GM18502 (cell line): Measurements from ENCODE around the gene APRT.

Experiments
- ATAC-seq: cut with Tn5 transposase; IDR thresholded peaks from one replicate; pipeline ENCODE4 v1.9.1; 2021; ENCODE audit warnings: mild to moderate bottlenecking; ENCODE audit not compliant: unreplicated experiment, poor library complexity

Gene APRT

GRCh38 chr16:88842806-88843205 is 31.1 kb upstream of the APRT start:
- no peak for ATAC-seq

GRCh38 chr16:88842308-88842756 is 30.6 kb upstream of the APRT start:
- no peak for ATAC-seq

- ATAC-seq = no peak
Measured at GRCh38 chr16:88841521-88842307, 30.0 kb upstream of the APRT start.

- no peak for ATAC-seq
Measured at GRCh38 chr16:88840600-88841215, 29.0 kb upstream of the APRT start.

- no peak for ATAC-seq
Measured at GRCh38 chr16:88839745-88840599, 28.2 kb upstream of the APRT start.

- ATAC-seq = no peak
Measured at GRCh38 chr16:88839026-88839529, 27.4 kb upstream of the APRT start.

GRCh38 chr16:88838566-88838965 is 26.8 kb upstream of the APRT start:
- no peak for ATAC-seq

- no peak for ATAC-seq
Measured at GRCh38 chr16:88837806-88838205, 26.1 kb upstream of the APRT start.

- ATAC-seq = no peak
Measured at GRCh38 chr16:88836791-88837190, 25.1 kb upstream of the APRT start.

- ATAC-seq = no peak
Measured at GRCh38 chr16:88835818-88836217, 24.1 kb upstream of the APRT start.

- ATAC-seq = no peak
Measured at GRCh38 chr16:88835383-88835782, 23.7 kb upstream of the APRT start.

- no peak for ATAC-seq
Measured at GRCh38 chr16:88834670-88835069, 22.9 kb upstream of the APRT start.

GRCh38 chr16:88833086-88833485 is 21.4 kb upstream of the APRT start:
- no peak for ATAC-seq

- ATAC-seq = no peak
Measured at GRCh38 chr16:88831838-88832237, 20.1 kb upstream of the APRT start.

- ATAC-seq = no peak
Measured at GRCh38 chr16:88830783-88831182, 19.1 kb upstream of the APRT start.

- no peak for ATAC-seq
Measured at GRCh38 chr16:88830258-88830657, 18.5 kb upstream of the APRT start.

GRCh38 chr16:88828711-88829110 is 17.0 kb upstream of the APRT start:
- no peak for ATAC-seq

GRCh38 chr16:88827727-88828126 is 16.0 kb upstream of the APRT start:
- no peak for ATAC-seq

- no peak for ATAC-seq
Measured at GRCh38 chr16:88826070-88826840, 14.5 kb upstream of the APRT start.

GRCh38 chr16:88825146-88825545 is 13.4 kb upstream of the APRT start:
- ATAC-seq = no peak
